Stimulated activated CD8-positive, alpha-beta memory T cell treated with anti-CD3 and anti-CD28 coated beads, Interleukin-7, amount 100 ng/mL, for 1 hour (primary cell): Measurements from ENCODE around the gene DISC1.

Experiments used
- DNase-seq, 2 donors: peaks; one replicate each; pipeline ENCODE4 v3.0.0-alpha.2; 2020; ENCODE audit warnings: low read depth in 2 of 2

Gene DISC1

DNA sequence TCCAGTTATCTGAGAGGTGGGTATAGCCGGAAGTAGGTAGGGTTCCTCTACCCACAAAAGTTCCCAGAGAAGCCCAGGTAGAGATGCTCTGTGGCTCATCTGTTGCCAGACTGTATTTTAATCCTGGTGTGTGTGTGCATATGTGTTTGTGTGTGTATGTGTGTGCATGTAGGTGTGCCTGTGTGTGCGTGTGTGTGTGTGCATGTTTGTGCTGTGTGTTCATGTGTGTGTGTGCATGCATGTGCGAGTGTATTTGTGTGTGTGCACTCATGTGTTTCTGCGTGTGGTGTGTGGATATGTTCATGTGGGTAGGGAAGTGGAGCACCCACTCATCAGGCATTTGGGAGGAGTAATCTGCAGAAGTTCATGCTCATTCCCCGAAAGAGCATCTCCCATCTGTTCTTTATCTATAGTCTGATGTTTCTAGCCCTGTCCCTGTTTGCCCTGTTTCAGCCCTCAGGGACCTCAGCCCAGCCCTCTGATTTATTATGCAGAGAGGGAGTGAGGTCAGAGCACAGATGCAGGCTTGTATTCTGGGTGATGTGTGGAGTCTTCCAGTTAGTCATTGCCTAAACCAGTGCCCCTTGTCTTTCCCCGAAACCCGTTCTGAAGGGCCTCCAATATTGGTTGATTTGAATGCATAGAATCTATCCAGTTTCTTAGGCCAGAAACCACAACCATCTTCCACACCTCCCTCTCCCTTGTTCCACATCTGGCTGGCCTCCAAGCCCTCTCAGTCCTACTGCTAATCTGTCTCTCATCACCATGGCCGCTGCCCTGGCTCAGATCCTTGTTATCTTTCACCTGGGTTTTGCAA, 69.1 kb downstream of the DISC1 start:
- no peak for DNase-seq

GRCh38 chr1:231699784-231700183, 73.2 kb downstream of the DISC1 start:
- no peak for DNase-seq

- DNase-seq: no peak
Observed at GRCh38 chr1:231701306-231701705, 74.7 kb downstream of the DISC1 start.

GRCh38 chr1:231702331-231702730, 75.7 kb downstream of the DISC1 start:
- DNase-seq: no peak

GRCh38 chr1:231702804-231703203, 76.2 kb downstream of the DISC1 start:
- no peak for DNase-seq

DNA sequence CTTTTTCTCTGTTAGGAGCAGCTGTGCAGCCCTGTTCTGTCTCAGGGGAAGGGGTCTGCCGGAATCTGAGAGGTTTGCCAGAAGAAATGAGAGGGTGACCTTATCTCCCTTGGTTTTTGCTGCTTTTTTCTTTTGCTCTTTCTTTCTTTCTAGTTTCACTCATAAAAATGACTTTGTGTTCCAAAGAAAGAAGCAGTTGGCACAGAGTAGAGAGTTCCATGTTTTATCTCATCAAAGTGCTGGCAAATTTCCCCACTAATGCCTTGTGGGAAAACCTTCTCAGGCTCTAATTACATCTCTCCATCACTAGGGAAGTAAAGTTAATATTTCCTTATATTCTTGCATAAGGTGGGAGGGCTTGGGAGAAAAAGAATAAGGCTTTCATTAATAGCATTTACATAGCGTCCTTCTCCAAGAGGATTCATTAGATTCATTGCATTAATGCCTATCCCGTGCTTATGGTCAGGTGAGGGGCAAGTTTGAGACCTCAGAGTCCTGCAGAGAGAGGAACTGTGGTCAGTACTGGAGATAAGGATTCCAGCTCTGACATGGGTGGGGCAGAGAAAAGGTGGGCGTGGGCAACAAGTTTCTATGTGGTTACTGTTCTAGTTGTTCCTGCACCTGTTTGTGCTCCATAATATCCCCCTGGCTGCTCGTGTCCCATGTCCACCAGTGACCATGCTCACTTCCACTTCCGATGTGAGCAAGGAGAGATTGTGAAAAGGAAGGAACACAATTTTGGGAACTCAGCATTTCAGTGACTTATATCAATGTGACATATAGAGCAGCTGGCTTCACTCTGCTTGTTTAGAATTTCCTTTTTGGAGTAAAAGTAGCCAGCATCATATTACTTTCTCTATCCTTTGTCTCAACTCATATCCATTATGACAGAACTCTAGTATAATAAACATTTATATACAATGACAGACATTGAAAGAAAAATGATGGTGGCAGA, 79.5 kb downstream of the DISC1 start:
- DNase-seq: no peak

DNA sequence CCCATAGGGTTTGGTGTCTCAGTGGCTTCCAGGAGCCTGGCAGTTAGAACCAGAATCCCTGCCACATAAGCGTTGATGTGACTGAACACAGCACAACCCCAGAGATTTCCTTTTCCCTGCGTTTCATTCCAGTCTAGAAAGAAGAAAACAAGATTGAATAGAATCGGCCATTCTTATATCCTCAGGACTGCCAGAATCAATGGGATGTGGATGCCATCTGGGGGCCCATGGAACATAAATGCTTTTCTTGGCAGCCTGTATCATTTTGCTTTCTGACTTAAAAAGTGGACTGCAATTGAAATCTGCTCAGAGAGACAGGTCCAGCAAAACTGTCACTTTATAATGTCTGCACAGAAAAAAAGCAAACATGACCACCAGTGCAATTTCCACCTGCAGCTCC, 80.3 kb downstream of the DISC1 start:
- no peak for DNase-seq

DNA sequence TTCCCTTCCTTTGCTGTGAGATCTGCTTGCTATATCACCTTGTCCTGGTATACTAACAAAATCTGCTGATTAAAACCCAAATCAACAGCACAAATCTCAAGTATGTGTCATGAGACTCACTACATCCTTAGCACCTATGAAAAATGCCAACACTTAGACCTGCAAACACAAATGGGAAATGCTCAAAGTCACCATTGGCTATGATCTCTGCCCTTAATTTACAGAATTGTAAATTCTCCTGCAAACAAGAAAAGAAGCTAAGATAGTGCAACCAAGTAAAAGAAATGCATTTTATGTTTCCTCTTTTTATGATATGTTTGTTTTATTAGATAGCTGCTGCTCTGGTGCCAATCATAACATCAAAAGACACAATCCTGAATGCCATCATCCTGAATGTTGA, 80.8 kb downstream of the DISC1 start:
- DNase-seq: no peak

DNA sequence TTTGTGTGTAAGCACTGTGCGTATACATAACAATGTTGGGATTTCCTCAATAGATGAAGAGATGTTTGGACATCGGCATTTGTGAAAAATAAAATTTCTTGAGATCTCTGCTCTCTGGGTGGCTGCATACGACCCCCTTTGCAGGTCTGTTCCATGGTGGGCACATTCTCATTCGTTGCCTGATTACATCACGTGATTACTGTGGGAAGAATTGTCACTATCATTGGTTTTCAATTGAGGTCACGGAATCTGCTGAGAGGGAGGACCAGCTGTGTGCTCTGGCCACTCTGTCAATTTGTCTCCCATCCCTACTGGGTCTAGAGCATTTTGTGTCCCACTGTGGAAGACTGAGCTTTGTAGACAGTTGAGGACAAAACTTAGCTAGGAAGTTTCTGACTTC, 81.8 kb downstream of the DISC1 start:
- DNase-seq: no peak

- DNase-seq: no peak
Observed at GRCh38 chr1:231714440-231714839, 87.8 kb downstream of the DISC1 start.

- no peak for DNase-seq
Observed at GRCh38 chr1:231715816-231716722, 89.5 kb downstream of the DISC1 start.

DNA sequence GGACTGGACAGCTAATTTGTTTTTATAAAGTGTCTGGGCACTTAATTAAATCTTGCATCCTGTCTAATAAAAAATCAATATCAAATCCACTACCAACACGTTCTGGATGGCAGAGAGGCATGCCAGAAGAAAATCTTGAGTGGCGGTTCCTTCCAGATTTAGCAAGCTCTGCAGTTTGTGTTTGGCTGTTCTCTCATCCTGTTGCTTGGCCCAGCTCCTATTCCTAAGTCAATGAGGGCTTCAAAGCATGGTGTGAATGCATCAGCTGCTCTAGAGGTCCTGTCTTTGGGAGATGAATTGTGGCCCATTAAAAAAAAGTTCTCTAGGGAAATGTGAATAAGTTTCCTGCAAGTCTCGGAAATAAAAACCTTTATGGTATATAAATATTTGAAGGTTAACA, 90.3 kb downstream of the DISC1 start:
- DNase-seq: no peak

DNA sequence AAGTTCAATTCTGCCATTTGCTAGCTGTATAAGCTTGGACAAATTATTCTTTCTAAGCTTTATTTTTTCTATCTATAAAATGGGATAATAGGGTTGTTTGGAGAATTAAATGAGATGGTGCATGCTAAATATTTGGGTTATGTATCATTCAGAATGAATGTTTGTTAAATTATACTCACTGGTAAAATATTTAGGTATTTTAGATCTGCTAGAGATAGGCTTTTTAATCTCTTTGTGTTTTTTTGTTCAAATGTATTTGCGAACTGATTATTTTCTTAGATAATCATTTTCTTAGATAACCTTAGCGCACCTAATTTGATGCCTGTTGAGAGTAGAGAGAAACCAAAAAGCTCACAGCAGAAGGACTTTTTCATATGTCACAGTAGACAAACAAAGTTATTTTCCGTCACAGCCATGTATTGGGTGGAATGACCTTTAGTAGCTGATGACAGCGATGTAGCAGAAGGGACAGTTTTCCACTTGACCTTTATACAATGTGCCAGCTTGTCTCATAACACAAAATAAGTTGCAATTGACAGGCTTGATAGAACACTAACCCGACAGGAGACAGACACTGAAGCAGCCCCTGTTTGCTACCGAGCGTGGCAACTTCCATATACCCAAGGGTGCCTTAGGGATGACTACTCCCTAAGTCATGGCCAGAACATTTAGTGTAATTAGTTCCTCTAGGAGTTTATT, 93.0 kb downstream of the DISC1 start:
- DNase-seq: no peak

- DNase-seq: no peak
Observed at GRCh38 chr1:231720652-231721325, 94.2 kb downstream of the DISC1 start.

- DNase-seq: no peak
Observed at GRCh38 chr1:231721436-231721835, 94.8 kb downstream of the DISC1 start.

- no peak for DNase-seq
Observed at GRCh38 chr1:231722356-231722755, 95.8 kb downstream of the DISC1 start.

DNA sequence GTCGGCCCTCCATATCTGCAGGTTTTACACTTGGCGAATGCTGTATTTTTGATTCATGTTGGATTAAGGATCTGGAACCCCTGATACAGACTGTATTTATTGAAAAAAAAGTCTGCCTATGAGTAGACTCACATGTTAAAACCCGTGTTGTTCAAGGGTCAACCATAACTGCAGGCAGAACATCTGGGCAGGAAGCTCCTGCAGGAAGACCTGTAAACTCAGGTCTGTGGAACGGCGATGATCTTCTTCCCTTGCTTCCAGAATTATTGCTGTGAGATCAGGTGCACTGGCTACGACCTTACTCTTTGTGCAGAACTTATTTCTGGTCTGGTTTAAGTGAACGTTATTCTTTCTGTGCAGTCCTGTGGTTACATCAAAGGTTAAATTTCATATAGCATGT, 96.6 kb downstream of the DISC1 start:
- DNase-seq: no peak

DNA sequence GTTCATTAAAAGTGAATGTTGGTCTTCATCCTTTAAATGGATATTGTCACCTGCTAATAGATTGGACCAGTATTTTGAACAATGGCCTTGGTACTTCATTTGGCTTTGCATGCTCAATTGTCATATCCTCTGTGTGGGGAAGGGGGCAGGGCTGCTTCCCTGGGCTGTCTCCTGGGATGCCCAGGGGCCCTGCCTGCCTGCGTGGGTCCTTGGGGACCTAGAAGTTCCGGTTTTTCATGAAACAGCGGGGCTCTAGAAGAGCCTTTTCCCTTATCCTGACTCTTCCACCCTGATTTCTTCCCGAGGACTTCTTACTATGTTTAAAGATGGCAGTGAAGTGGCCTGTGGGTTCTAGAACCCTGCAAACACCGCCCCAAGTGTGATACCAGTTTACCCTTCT, 97.5 kb downstream of the DISC1 start:
- no peak for DNase-seq

DNA sequence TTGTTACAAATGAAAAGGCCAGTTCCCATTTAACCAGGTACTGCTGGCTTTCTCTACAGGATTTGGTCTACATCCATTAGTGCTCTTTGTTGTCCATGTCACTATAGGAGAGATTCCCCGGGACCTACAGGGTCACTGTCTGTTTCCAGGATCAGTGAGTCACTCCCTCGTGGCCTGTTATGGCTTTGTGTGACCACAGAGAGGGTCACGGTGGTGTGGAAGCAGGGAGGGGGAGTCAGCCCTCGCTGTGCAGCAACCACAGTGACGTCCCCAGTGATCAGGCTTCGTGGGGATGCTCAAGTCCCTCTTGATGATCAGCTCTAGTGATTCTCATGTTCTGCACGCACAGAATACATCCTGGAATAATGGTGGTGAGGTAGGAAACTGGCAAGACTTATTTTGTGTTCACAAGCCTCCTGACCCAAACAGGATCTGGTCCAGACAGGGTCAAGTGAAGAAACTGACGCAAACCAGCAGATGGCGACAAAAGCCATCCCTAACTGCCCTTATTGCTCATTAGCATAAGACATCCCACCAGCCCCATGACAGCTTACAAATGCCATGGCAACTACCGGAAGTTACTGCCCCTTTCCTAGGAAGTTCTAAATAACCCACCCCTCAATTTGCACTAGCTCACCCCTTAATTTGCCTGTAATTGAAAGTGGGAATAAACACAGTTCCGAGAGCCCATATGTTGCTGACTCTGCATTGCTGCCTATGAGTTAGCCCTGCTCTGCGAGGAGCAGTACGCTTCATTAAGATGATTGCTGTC, 98.5 kb downstream of the DISC1 start:
- DNase-seq: no peak

- DNase-seq: no peak
Observed at GRCh38 chr1:231727171-231727570, 100.6 kb downstream of the DISC1 start.
